HG02588 (cell line): Measurements from ENCODE around the gene ARPC1A.
"Not testable (repeated sequence)": the region's sequence is repeated elsewhere in the genome, so short reads cannot be mapped to it uniquely, and the experiment has no call there.

ENCODE experiments used
- ATAC-seq: cut with Tn5 transposase; IDR thresholded peaks from one replicate; pipeline ENCODE4 v1.9.1; 2021; ENCODE audit warnings: mild to moderate bottlenecking, moderate library complexity; ENCODE audit not compliant: unreplicated experiment

ARPC1A gene

DNA sequence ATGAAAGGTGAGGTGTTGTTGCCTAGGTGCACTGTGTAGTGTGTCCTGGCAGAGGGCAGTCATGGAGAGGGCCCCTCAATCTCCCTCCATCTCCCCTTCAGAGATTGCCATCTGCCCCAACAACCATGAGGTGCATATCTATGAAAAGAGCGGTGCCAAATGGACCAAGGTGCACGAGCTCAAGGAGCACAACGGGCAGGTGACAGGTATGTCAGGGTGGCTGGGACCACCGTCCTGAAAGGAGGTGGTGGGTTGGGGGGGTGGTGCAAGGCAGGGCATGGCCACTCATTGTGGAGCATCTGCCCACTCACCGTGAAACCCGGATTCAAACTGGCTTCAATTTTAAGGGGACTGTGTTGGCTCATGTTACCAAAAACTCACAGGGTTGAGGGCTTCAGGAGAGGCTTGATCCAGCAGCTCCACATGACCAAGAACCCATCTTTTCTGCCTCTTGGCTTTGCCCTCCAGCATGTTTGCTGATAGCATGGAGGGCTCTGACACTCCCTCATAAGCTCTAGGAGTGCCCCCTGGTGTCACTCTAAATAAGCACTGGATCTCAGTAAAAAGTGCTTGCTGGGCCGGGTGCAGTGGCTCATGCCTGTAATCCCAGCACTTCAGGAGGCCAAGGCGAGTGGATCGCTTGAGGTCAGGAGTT, 61.0 kb downstream of the ARPC1A start:
- no peak for ATAC-seq

DNA sequence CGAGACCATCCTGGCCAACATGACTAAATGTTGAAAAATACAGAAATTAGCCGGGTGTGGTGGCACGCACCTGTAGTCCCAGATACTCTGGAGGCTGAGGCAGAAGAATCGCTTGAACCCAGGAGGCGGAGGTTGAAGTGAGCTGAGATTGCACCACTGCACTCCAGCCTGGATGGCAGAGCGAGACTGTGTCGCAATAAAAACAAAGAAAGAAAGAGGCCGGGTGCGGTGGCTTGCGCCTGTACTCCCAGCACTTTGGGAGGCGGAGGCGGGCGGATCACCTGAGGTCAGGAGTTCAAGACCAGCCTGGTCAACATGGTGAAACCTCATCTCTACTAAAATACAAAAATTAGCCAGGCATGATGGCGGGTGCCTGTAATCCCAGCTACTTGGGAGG, 61.5 kb downstream of the ARPC1A start:
- ATAC-seq = not testable (repeated sequence)

- no peak for ATAC-seq
Measured at GRCh38 chr7:99387912-99388311, 62.2 kb downstream of the ARPC1A start.

DNA sequence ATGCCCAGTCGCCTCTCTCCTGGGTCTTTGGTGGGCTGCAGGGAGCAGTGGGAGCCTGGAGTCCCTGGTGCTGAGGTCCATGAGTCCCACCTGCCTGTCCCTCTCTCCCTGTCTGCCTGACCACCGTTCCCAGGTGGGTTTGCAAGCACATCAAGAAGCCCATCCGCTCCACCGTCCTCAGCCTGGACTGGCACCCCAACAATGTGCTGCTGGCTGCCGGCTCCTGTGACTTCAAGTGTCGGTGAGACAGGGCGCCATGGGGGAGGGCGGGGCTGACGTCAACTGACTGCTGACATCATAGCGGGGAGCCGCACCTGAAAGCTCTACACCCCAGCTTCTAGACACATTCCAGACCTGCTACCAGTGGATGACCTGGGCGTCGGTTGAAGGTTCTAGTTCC, 64.1 kb downstream of the ARPC1A start:
- ATAC-seq = no peak

DNA sequence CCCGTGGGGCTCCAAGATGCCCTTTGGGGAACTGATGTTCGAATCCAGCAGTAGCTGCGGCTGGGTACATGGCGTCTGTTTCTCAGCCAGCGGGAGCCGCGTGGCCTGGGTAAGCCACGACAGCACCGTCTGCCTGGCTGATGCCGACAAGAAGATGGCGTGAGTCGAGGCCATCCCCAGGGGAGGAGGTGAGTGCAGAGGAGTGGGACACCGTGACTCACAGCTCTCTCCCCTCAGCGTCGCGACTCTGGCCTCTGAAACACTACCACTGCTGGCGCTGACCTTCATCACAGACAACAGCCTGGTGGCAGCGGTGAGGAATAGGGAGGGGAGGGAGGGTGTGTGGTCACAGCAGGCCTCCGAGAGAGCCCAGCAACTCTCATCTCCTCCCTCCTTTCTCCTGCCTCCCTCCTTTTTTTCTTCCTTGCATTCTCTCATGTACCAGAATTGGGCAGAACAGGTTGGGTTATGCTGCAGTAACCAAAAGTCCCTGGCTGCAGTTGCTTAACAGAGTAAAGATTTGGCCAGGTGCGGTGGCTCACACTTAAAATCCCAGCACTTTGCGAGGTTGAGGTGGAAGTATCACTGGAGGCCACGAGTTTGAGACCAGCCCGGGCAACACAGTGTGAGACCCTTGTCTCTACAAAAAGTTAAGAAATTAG, 65.4 kb downstream of the ARPC1A start:
- ATAC-seq = no peak

DNA sequence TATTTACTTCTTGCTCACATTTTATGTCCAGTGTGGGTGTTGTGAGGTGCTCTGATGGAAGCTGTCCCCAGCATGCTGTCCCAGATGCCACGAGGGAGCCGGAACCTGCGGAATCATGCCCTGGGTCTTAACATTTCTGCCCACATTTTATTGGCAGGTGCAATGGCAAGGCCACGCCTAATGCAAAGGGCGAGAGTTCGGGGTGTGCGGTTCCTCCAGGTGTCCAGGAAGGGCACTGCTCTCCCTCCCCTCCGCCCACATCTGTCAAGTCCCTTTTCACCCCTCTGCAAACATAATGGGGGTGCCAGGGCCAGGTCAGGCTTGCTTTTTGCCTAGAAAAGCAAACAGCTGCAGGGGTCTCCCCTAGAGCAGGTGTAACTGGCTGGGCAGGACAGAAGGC, 66.3 kb downstream of the ARPC1A start:
- ATAC-seq = no peak

DNA sequence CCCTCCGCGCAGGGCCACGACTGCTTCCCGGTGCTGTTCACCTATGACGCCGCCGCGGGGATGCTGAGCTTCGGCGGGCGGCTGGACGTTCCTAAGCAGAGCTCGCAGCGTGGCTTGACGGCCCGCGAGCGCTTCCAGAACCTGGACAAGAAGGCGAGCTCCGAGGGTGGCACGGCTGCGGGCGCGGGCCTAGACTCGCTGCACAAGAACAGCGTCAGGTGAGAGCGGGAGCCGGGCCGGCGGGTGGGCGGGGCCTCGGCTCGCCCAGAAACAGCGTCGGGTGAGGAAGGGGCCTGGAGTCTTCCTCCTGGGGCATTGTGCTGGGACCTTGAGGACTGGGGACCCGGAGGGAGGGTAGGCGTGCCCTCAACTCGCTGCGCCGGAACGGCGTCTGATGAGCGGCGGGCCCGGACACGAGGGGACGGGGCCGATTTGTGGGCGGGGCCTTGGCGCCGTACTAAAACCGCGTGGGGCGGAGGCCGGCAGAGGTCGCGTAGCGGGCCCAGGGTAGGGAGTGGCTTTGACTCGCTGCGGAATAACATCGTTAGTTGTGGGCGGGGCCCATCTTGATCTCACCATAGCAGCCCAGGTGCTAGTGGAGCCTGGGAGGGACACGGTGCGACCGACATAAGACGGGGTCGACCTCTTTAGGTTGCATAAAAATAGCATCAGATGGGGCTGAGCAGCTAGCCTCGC, 67.1 kb downstream of the ARPC1A start:
- no peak for ATAC-seq

DNA sequence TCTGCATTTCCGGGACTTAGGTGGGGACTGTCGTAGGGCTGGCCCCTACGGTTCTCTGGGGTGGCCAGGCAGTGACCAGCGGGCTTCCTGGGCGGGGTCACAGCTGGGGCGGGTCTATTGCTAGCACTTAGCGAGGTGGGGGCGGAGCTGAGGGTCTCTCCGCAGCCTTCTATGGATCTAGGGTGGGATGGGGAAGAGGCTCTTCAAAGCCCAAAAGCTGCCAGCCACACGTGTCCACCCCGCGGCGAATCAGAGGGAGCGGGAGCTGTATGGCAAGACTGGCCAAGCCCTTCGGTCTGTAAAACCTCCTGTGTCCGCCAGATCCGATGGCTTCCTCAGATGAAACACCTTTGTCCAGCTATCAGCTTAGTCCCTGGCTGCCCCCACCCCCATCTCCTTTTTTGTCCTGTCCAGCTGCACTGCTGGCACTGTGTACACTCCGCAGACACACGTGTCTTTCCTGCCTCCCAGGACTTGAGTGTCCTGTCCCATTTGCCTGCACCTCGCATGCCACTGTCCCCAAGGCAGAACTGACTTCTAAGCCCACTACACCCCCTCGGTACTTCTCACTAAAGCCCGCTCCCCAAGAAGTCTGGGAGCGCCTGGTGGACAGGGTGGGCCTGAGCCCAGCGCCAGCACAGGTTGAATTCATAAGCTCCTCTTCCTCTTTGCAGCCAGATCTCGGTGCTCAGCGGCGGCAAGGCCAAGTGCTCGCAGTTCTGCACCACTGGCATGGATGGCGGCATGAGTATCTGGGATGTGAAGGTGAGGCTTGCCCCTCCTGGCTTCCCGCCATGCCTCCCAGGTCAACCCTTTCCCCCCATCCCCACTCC, 67.9 kb downstream of the ARPC1A start:
- ATAC-seq = no peak

GRCh38 chr7:99394188-99394502, 68.4 kb downstream of the ARPC1A start:
- no peak for ATAC-seq

GRCh38 chr7:99395616-99396327, 70.1 kb downstream of the ARPC1A start:
- no peak for ATAC-seq

DNA sequence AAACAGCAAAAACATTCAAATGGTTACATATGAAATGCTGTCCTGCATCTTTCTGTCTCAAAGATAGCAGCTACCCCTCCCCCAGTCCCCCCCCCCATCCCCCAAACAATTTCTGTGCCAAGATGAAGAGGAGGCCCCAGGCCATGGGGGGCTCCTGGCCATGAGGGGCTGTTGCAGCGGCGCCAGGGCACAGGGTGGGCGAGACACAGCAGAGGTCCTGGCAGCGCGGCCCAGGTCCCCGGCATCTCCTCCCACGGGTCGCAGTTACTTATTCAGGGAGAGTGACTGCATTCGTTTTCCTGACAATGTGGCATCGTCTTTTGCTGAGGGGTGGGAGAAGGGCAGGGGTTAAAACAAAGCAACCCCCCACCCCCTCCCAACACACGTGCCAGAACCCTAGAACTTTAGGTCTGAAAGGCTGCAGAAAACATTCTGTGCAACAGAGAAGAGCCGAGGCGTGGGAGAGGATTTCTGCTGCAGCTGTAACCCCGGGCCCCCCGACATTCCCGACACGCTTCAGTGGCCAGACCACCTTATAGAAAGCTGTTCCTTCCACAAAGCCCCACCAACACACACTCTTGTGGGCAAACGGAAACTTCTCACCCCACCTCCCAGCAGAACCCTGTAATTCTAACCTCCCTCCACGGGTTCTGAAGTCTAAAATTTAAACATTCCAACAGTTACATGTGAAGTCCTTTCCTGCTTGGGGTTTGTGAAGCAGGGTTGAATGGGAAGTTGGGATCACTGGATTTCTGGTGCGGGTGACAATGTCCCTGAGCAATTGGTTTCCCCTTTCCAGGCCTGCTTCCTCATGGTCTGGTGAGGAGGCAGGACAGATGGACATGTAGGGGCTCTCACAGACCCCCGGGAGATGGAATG, 71.0 kb downstream of the ARPC1A start:
- ATAC-seq = no peak

GRCh38 chr7:99397297-99397983, 71.7 kb downstream of the ARPC1A start:
- ATAC-seq = no peak

- no peak for ATAC-seq
Measured at GRCh38 chr7:99398891-99399445, 73.3 kb downstream of the ARPC1A start.

DNA sequence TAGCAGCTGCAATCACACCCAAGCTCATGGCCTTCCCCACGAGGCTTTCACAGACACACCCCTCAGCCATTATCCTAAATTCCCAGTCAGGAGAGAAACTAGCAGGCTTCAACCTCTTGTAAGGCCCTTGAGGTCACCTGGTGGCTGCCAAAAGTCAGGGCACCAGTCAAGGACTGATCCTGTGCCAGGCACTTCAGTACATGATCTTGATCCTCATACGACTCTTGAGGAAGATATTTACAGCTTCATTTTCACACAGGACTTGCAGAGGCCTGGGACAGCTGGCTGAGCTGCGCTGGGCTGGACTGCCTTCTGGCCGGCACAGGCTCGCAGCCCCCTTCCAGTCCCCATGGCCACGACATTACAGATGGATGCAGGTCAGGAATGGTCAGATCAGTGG, 73.9 kb downstream of the ARPC1A start:
- no peak for ATAC-seq

- ATAC-seq = no peak
Measured at GRCh38 chr7:99402854-99403253, 77.2 kb downstream of the ARPC1A start.

- no peak for ATAC-seq
Measured at GRCh38 chr7:99403764-99404163, 78.1 kb downstream of the ARPC1A start.

GRCh38 chr7:99404235-99404976, 78.7 kb downstream of the ARPC1A start:
- no peak for ATAC-seq

DNA sequence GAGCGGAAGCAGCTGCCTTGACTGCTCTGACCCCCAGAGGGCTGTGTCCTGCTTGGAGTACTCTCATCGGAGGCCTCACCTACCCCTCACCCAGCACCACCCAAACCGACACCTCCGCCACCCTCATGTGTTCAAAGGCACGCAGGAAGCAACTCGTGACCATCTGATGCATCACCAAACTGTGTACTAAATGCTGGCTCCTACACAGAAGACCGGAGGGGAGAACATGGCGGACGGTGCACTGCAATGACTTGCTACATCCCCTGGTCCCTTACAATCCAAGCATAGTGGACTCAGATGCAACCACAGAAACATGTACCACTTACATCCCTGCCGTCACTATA, 79.3 kb downstream of the ARPC1A start:
- ATAC-seq = no peak
